SK-N-SH treated with all-trans-retinoic acid at 6 μM for 48 hours (cell line): ENCODE measurements around the gene PEX10.

Experiments used
- ATAC-seq: fragments of 200-7000 bp; cut with Tn5 transposase; 3 replicates; pipeline ENCODE4 v1.9.1; 2020; ENCODE audit warnings: mild to moderate bottlenecking, moderate library complexity
- ARNTL ChIP-seq: fragments of 450-650 bp; formaldehyde crosslinking; IDR thresholded peaks from 2 replicates; pipeline ENCODE4 v1.5.0; 2020; ENCODE audit warnings: low read depth, mild to moderate bottlenecking, moderate library complexity, borderline replicate concordance
- BACH2 ChIP-seq: fragments of 250-450 bp; sonication (Bioruptor Pico); IDR thresholded peaks from 2 replicates; pipeline ENCODE4 v1.9.0; 2021; ENCODE audit warnings: mild to moderate bottlenecking, borderline replicate concordance
- CSDC2 ChIP-seq: fragments of 250-450 bp; sonication (Bioruptor Pico); IDR thresholded peaks from 2 replicates; pipeline ENCODE4 v1.5.0; 2020; ENCODE audit warnings: mild to moderate bottlenecking, moderate library complexity
- CSRNP3 ChIP-seq: fragments of 250-450 bp; sonication (Bioruptor Pico); IDR thresholded peaks from 2 replicates; pipeline ENCODE4 v1.5.1; 2021; ENCODE audit warnings: mild to moderate bottlenecking, moderate library complexity
- ESRRG ChIP-seq: fragments of 250-450 bp; sonication (Bioruptor Pico); IDR thresholded peaks from 2 replicates; pipeline ENCODE4 v1.6.1; 2021; ENCODE audit warnings: mild to moderate bottlenecking
- GLIS3 ChIP-seq: fragments of 250-450 bp; sonication (Bioruptor Pico); IDR thresholded peaks from 2 replicates; pipeline ENCODE4 v1.5.0; 2020; ENCODE audit warnings: mild to moderate bottlenecking, moderate library complexity
- OSR1 ChIP-seq: fragments of 250-450 bp; sonication (Bioruptor Pico); IDR thresholded peaks from 2 replicates; pipeline ENCODE4 v1.8.0; 2022; ENCODE audit warnings: moderate library complexity, mild to moderate bottlenecking, inconsistent platforms
- PPARA ChIP-seq: fragments of 250-450 bp; sonication (Bioruptor Pico); IDR thresholded peaks from 2 replicates; pipeline ENCODE4 v1.5.0; 2020; ENCODE audit warnings: mild to moderate bottlenecking, borderline replicate concordance
- RARB ChIP-seq: fragments of 250-450 bp; sonication (Bioruptor Pico); IDR thresholded peaks from 2 replicates; pipeline ENCODE4 v1.8.0; 2021; ENCODE audit warnings: mild to moderate bottlenecking, moderate library complexity
- SNAI2 ChIP-seq: fragments of 250-450 bp; sonication (Bioruptor Pico); IDR thresholded peaks from 2 replicates; pipeline ENCODE4 v1.5.0; 2020; ENCODE audit warnings: mild to moderate bottlenecking, moderate library complexity
- TCF4 ChIP-seq: fragments of 250-450 bp; sonication (Bioruptor Pico); IDR thresholded peaks from 2 replicates; pipeline ENCODE4 v1.8.0; 2021; ENCODE audit warnings: mild to moderate bottlenecking, moderate library complexity, borderline replicate concordance
- TOX ChIP-seq: fragments of 250-450 bp; sonication (Bioruptor Pico); IDR thresholded peaks from 2 replicates; pipeline ENCODE4 v1.8.0; 2021; ENCODE audit warnings: mild to moderate bottlenecking, moderate library complexity, borderline replicate concordance
- ZC3H10 ChIP-seq: fragments of 250-450 bp; sonication (Bioruptor Pico); IDR thresholded peaks from 2 replicates; pipeline ENCODE4 v1.5.1; 2021; ENCODE audit warnings: mild to moderate bottlenecking, moderate library complexity
- ZFP3 ChIP-seq: fragments of 250-450 bp; sonication (Bioruptor Pico); IDR thresholded peaks from 2 replicates; pipeline ENCODE4 v1.5.0; 2020; ENCODE audit warnings: mild to moderate bottlenecking, moderate library complexity
- ZFP30 ChIP-seq: fragments of 450-650 bp; formaldehyde crosslinking; IDR thresholded peaks from 2 replicates; pipeline ENCODE4 v1.5.0; 2022; ENCODE audit warnings: mild to moderate bottlenecking, moderate library complexity
- ZNF565 ChIP-seq: fragments of 450-650 bp; formaldehyde crosslinking; conservative IDR thresholded peaks from 2 replicates; pipeline ENCODE4 v1.5.0; 2020; ENCODE audit warnings: low read depth, mild to moderate bottlenecking, moderate library complexity
- ZNF70 ChIP-seq: fragments of 450-650 bp; formaldehyde crosslinking; IDR thresholded peaks from 2 replicates; pipeline ENCODE4 v1.5.0; 2020; ENCODE audit warnings: mild to moderate bottlenecking, moderate library complexity
- ZNF8 ChIP-seq: fragments of 450-650 bp; formaldehyde crosslinking; IDR thresholded peaks from 2 replicates; pipeline ENCODE4 v1.5.0; 2020; ENCODE audit warnings: mild to moderate bottlenecking, moderate library complexity
- TF ChIP-seq, protein P1 (sequence below): fragments of 250-450 bp; sonication (Bioruptor Pico); IDR thresholded peaks from 2 replicates; pipeline ENCODE4 v1.8.0; 2020; ENCODE audit warnings: mild to moderate bottlenecking, moderate library complexity, borderline replicate concordance
- TF ChIP-seq, protein P2 (sequence below): fragments of 250-450 bp; sonication (Bioruptor Pico); IDR thresholded peaks from 2 replicates; pipeline ENCODE4 v1.5.0; 2020; ENCODE audit warnings: mild to moderate bottlenecking, moderate library complexity

PEX10 gene

DNA sequence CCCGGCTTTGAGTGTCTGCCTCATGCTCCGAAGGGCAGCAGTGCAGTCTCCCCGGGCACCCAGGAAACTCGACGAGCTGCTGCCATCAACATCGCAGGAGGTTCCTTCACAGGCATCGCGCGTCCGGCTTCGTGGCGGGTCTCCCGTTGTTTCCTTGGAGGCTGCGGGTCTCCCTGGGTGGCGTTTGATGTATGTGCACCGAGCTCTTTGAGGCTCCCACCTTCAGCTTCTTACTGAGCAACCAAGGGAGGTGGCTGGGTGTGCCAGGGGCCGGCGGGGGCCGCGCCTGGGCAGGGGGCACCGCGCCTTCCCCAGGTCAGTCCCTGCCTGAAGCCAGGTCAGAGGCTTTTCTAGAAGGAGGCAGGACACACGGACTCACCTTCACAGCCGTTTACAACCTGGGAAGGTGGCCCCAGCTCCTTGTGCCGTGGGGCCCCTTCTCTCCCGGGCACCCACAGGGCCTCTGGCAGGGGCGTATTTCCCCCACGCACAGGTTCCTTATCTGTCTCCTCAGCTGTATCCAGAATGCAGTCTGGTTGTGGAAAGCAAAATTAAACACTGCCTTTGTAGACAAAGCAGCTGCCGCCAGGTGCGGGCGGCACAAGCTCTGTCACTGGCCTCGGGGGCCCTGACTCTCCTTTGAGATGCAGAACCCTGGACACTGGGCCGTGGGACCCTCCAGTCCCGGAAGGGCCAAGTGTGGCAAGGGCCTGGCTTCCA, 21.7 kb upstream of the PEX10 start (continued):
- no peak for TF ChIP-seq BACH2
- no peak for TF ChIP-seq TOX

DNA sequence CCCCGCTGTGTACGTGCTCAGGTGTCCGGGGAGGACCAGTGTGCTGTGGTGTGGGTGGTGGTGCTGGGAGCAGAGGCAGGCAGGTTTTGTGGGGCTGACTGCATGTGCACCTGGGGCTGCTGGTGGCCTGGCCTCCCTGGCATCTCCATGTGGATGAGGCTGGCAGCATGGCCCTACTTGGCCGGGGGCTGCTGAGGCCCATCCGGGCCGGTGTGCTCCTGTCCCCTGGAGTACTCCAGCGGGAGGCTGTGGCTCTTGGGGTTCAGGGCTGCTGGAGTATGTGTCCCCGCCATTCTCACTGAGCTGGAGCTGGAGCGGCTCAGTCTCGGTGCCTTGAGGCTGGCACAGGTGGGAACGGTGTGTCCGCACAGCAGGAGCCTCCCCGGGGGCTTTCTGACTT, 20.8 kb upstream of the PEX10 start:
- ATAC-seq: no peak
- TF ChIP-seq ZFP3 (CRISPR knock-in tag) (no peak), CSRNP3 (CRISPR knock-in tag) (no peak), CSDC2 (CRISPR knock-in tag) (no peak), TOX (no peak), ZNF70 (CRISPR knock-in tag) (no peak), ARNTL (CRISPR knock-in tag) (no peak), PPARA (CRISPR knock-in tag) (no peak), TCF4 (CRISPR knock-in tag) (no peak), GLIS3 (CRISPR knock-in tag) (no peak), BACH2 (no peak), ZNF8 (CRISPR knock-in tag) (no peak), ZC3H10 (no peak), ZFP30 (CRISPR knock-in tag) (no peak), RARB (CRISPR knock-in tag) (no peak), ESRRG (no peak)
- TF ChIP-seq, protein P1, sequence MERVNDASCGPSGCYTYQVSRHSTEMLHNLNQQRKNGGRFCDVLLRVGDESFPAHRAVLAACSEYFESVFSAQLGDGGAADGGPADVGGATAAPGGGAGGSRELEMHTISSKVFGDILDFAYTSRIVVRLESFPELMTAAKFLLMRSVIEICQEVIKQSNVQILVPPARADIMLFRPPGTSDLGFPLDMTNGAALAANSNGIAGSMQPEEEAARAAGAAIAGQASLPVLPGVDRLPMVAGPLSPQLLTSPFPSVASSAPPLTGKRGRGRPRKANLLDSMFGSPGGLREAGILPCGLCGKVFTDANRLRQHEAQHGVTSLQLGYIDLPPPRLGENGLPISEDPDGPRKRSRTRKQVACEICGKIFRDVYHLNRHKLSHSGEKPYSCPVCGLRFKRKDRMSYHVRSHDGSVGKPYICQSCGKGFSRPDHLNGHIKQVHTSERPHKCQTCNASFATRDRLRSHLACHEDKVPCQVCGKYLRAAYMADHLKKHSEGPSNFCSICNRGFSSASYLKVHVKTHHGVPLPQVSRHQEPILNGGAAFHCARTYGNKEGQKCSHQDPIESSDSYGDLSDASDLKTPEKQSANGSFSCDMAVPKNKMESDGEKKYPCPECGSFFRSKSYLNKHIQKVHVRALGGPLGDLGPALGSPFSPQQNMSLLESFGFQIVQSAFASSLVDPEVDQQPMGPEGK (CRISPR knock-in tag): no peak
- TF ChIP-seq, all 23 proteins: peak for 0

DNA sequence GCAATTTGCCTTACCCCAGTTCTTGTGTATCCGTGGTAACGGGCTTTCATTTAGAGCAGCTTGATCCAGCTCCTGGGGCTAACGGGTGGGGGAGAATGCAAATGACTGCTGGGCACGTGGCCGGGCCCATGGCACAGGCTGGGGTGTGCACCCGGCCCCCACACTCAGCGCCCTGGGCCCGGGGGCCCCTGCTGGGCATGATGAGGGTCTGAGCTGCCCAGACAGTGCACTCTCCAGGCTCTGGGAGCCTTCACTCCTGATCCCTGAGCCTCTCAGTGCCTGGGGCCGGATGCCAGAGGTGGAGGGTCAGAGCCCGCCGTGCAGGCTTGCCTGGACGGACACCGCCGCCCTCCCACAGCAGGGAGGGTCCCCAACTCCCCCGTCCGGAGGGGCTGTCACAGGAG, 20.1 kb upstream of the PEX10 start:
- TF ChIP-seq CSRNP3 (CRISPR knock-in tag) (no peak), GLIS3 (CRISPR knock-in tag) (no peak), ZFP30 (CRISPR knock-in tag) (no peak), OSR1 (CRISPR knock-in tag) (no peak), TOX (no peak), CSDC2 (CRISPR knock-in tag) (no peak), RARB (CRISPR knock-in tag) (no peak), SNAI2 (CRISPR knock-in tag) (no peak), ZNF565 (CRISPR knock-in tag) (no peak), ESRRG (no peak)
- TF ChIP-seq, protein P2, sequence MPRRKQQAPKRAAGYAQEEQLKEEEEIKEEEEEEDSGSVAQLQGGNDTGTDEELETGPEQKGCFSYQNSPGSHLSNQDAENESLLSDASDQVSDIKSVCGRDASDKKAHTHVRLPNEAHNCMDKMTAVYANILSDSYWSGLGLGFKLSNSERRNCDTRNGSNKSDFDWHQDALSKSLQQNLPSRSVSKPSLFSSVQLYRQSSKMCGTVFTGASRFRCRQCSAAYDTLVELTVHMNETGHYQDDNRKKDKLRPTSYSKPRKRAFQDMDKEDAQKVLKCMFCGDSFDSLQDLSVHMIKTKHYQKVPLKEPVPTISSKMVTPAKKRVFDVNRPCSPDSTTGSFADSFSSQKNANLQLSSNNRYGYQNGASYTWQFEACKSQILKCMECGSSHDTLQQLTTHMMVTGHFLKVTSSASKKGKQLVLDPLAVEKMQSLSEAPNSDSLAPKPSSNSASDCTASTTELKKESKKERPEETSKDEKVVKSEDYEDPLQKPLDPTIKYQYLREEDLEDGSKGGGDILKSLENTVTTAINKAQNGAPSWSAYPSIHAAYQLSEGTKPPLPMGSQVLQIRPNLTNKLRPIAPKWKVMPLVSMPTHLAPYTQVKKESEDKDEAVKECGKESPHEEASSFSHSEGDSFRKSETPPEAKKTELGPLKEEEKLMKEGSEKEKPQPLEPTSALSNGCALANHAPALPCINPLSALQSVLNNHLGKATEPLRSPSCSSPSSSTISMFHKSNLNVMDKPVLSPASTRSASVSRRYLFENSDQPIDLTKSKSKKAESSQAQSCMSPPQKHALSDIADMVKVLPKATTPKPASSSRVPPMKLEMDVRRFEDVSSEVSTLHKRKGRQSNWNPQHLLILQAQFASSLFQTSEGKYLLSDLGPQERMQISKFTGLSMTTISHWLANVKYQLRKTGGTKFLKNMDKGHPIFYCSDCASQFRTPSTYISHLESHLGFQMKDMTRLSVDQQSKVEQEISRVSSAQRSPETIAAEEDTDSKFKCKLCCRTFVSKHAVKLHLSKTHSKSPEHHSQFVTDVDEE (CRISPR knock-in tag): no peak
- TF ChIP-seq, protein P1 (CRISPR knock-in tag): no peak
- ATAC-seq: no peak
